IMR-90 (cell line): ENCODE data around the gene MROH8. TPM values are rescaled to one million over a fixed set of nuclear protein-coding genes. Genes with fewer than 3 reads are reported as not detected.

ENCODE experiments used
- ATAC-seq: fragments of 200-7000 bp; cut with Tn5 transposase; 2 replicates; pipeline ENCODE4 v1.9.1; 2020; ENCODE audit warnings: low read depth, mild to moderate bottlenecking, moderate library complexity
- BruUV-seq: library from RNA; stranded (reverse); fragments of 400-500 nt; replicated peaks from 2 replicates; lab custom pipeline; 2021; lab: Mats Ljungman, UMichigan
- CTCF ChIA-PET: fragments of 300-600 bp; formaldehyde crosslinking; extraction: SDS; loops from one replicate; lab custom pipeline; 2021; ENCODE audit warnings: antibody characterized with exemption; lab: Yijun Ruan, JAX
- POLR2A ChIA-PET: fragments of 300-600 bp; sonication (Branson Sonifier 250); formaldehyde crosslinking; loops from one replicate; lab custom pipeline; 2022; ENCODE audit warnings: antibody characterized with exemption; ENCODE audit not compliant: unreplicated experiment; lab: Charles Lee
- DNase-seq: peaks from one replicate; pipeline ENCODE4 v3.0.0; 2013
- H2AFZ ChIP-seq: replicated peaks from 2 replicates; pipeline ENCODE3; 2013; ENCODE audit warnings: low read length, mild to moderate bottlenecking; ENCODE audit not compliant: poor library complexity
- H2AK5ac ChIP-seq: 2 replicates; pipeline ENCODE4 v1.6.1; 2013; ENCODE audit warnings: low read depth, low read length, inconsistent platforms
- H2AK9ac ChIP-seq: replicated peaks from 2 replicates; pipeline ENCODE3; 2013; ENCODE audit warnings: mild to moderate bottlenecking, low read depth, low read length, moderate library complexity; ENCODE audit not compliant: poor library complexity
- H2BK120ac ChIP-seq: 2 replicates; pipeline ENCODE4 v1.6.1; 2013; ENCODE audit warnings: low read depth, low read length, inconsistent platforms
- H2BK15ac ChIP-seq: 3 replicates; pipeline ENCODE4 v1.6.1; 2013; ENCODE audit warnings: low read depth, low read length, inconsistent platforms
- H2BK20ac ChIP-seq: 2 replicates; pipeline ENCODE4 v1.6.1; 2013; ENCODE audit warnings: low read depth, mild to moderate bottlenecking, inconsistent platforms, low read length, moderate library complexity
- H2BK5ac ChIP-seq: 2 replicates; pipeline ENCODE4 v1.6.1; 2013; ENCODE audit warnings: mild to moderate bottlenecking, low read depth, low read length, inconsistent platforms; ENCODE audit not compliant: poor library complexity, severe bottlenecking
- H3K14ac ChIP-seq: replicated peaks from 2 replicates; pipeline ENCODE4 v1.6.1; 2013; ENCODE audit warnings: low read depth, low read length, inconsistent platforms
- H3K18ac ChIP-seq: 2 replicates; pipeline ENCODE4 v1.6.1; 2013; ENCODE audit warnings: low read depth, low read length, control low read depth
- H3K23ac ChIP-seq: 2 replicates; pipeline ENCODE4 v1.6.1; 2013; ENCODE audit warnings: low read depth, low read length, inconsistent platforms
- H3K27ac ChIP-seq: 2 replicates; pipeline ENCODE4 v1.5.1; 2013; ENCODE audit warnings: mild to moderate bottlenecking, control low read depth, low read length; ENCODE audit not compliant: insufficient read depth
- H3K27me3 ChIP-seq: 2 replicates; pipeline ENCODE4 v1.6.1; 2013; ENCODE audit warnings: low read length; ENCODE audit not compliant: control insufficient read depth, insufficient read depth
- H3K36me3 ChIP-seq: 2 replicates; pipeline ENCODE4 v1.6.1; 2013; ENCODE audit warnings: low read length, mixed read lengths; ENCODE audit not compliant: control insufficient read depth, insufficient read depth
- H3K4ac ChIP-seq: 2 replicates; pipeline ENCODE4 v1.6.1; 2013; ENCODE audit warnings: low read depth, low read length, inconsistent platforms
- H3K4me1 ChIP-seq: 2 replicates; pipeline ENCODE4 v1.6.1; 2013; ENCODE audit warnings: low read length, mixed read lengths; ENCODE audit not compliant: control insufficient read depth, insufficient read depth
- H3K4me2 ChIP-seq: 2 replicates; pipeline ENCODE4 v1.6.1; 2013; ENCODE audit warnings: low read depth, mild to moderate bottlenecking, control low read depth, low read length, moderate library complexity
- H3K4me3 ChIP-seq: 2 replicates; pipeline ENCODE4 v1.5.1; 2013; ENCODE audit warnings: low read depth, mild to moderate bottlenecking, control low read depth, low read length, moderate library complexity; ENCODE audit not compliant: insufficient read depth
- H3K56ac ChIP-seq: 2 replicates; pipeline ENCODE4 v1.6.1; 2013; ENCODE audit warnings: low read length, inconsistent platforms; ENCODE audit not compliant: insufficient read depth; ENCODE audit errors: extremely low read depth
- H3K79me1 ChIP-seq, 2 experiments: 2 replicates each; pipeline ENCODE4 v1.6.1; 2013; ENCODE audit warnings: low read length in 2 of 2, inconsistent platforms in 1 of 2, low read depth in 1 of 2
- H3K9ac ChIP-seq: 2 replicates; pipeline ENCODE4 v1.6.1; 2013; ENCODE audit warnings: low read depth, low read length, control low read depth
- H3K9me1 ChIP-seq: 2 replicates; pipeline ENCODE4 v1.6.1; 2013; ENCODE audit warnings: low read length, inconsistent platforms; ENCODE audit not compliant: insufficient read depth
- H3K9me3 ChIP-seq: 2 replicates; pipeline ENCODE4 v1.6.1; 2013; ENCODE audit warnings: low read length; ENCODE audit not compliant: control insufficient read depth, insufficient read depth
- H4K20me1 ChIP-seq: 2 replicates; pipeline ENCODE4 v1.6.1; 2013; ENCODE audit warnings: low read length, inconsistent platforms; ENCODE audit not compliant: insufficient read depth
- H4K5ac ChIP-seq: 2 replicates; pipeline ENCODE4 v1.6.1; 2013; ENCODE audit warnings: mild to moderate bottlenecking, low read depth, low read length, control low read depth
- H4K8ac ChIP-seq, 2 experiments: 2 replicates each; pipeline ENCODE4 v1.6.1; 2013; ENCODE audit warnings: low read depth in 2 of 2, low read length in 2 of 2, control low read depth in 1 of 2, inconsistent platforms in 1 of 2
- H4K91ac ChIP-seq: 2 replicates; pipeline ENCODE4 v1.6.1; 2013; ENCODE audit warnings: low read depth, low read length, inconsistent platforms; ENCODE audit not compliant: insufficient read depth
- CEBPB ChIP-seq: IDR thresholded peaks from 2 replicates; pipeline ENCODE4 v1.6.1; 2012; ENCODE audit warnings: low read depth, low read length, improper control_type of control experiment
- USF2 ChIP-seq: fragments of 150-350 bp; IDR thresholded peaks from 2 replicates; pipeline ENCODE4 v1.6.1; 2017; ENCODE audit warnings: mild to moderate bottlenecking, antibody characterized with exemption, low read length, low read depth
- WGBS, 2 experiments: methylation state at CpG; one replicate each; pipeline versions ENCODE4 v1.1.5 to v1.1.7; 2013; ENCODE audit warnings: missing lambda C conversion rate in 2 of 2; ENCODE audit not compliant: insufficient read length in 1 of 2; ENCODE audit errors: extremely low coverage in 2 of 2; 5-methylcytosine and 5-hydroxymethylcytosine counted together
- dilution Hi-C: fragments of 300-500 bp; cut with HindIII; formaldehyde crosslinking; loops from one replicate; pipeline ENCODE4 v1.14.3; 2018; ENCODE audit warnings: low sequenced_read_pairs; ENCODE audit not compliant: unreplicated experiment
- in situ Hi-C: fragments of 300-500 bp; cut with MboI; formaldehyde crosslinking; loops from 3 replicates; pipeline ENCODE4 v1.14.3; 2019; ENCODE audit warnings: low sequenced_read_pairs, inconsistent platforms, mixed read lengths
- intact Hi-C: fragments of 100-400 bp; cut with micrococcal nuclease; formaldehyde crosslinking; loops from 2 replicates; pipeline ENCODE4 v1.10.0; 2022
- polyA plus RNA-seq, 3 experiments: library from polyadenylated mRNA; depleted of rRNA; stranded (reverse); fragments of >200 nt; gene quantifications; 2 replicates each; pipeline ENCODE4 v1.2.3, GENCODE V29; 2012; ENCODE audit warnings: low replicate concordance in 1 of 3
- total RNA-seq: library from RNA; depleted of rRNA; stranded (reverse); fragments of >200 nt; gene quantifications from 2 replicates; pipeline ENCODE4 v1.2.3, GENCODE V29; 2012

MROH8 gene
- total and polyA plus RNA-seq, 2 of the 4 experiments (the other 2 are of a cell fraction) = 1.3 to 1.8 TPM

DNA sequence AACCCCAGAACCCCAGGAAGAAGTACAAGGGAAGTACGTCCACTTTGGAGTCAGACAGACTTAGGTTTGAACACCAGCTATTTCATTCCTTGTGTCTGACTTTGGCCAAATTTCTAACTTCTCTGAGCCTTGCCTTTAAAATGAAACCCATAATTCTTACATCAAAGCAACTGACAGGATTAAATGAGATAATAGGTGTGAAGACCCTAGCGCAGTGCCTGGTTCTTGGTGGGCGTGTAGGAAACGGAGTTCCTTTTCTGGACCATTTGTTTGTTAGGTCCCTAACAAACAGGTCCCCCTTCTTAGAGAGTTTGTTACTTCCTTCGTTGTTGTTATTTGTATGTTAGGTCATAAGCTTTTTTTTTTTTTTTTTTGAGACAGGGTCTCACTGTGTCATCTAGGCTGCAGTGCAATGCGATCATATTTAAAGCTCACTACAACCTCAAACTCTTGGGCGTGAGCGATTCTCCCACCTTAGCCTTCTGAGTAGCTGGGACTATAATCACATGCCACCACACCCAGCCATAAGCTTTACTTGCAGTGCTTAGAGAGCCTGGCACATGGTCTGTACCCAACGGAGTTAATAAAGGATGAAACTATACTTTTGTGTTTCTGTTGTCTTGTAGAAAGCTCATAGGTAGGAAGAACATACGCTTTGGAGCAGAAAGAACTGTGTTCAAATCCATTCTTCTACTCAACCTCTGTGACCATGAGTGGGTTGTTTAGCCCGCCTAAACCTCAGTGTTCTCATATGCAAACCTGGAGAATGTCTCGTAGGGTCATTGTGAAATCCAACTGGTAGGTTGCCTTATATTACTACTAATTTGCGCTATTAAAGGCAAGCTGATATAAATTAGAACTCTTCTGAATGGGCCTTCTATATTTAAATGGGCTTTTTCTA lies 21.8 kb upstream of the MROH8 start:
- Histone ChIP-seq H3K23ac (no peak overlapping the region), H3K4me2 (no peak overlapping the region), H3K27ac (no peak overlapping the region), H4K20me1 (peaks cover 50% of the 10 kb centered on the region), H3K4me1 (peaks cover 3% of the 10 kb centered on the region), H3K27me3 (no peaks in the 10 kb centered on the region), H3K9ac (no peak overlapping the region), H2AK9ac (no peak overlapping the region), H3K18ac (peak overlapping the region; percentile 20; the same call in 1 of the 2 replicates), H2BK15ac (peak overlapping the region; percentile 55; the same call in 1 of the 3 replicates), H3K4ac (peak overlapping the region; percentile 62), H4K8ac (0 out of 4 replicates have a peak overlapping the region, but pooled peaks of 1 of the 2 experiments have one; percentile 15), H4K91ac (peak overlapping the region; percentile 72), H3K9me3 (no peaks in the 10 kb centered on the region), H3K9me1 (peaks cover 30% of the 10 kb centered on the region), H3K56ac (peak overlapping the region; percentile 22; the same call in 1 of the 2 replicates), H2BK20ac (peak overlapping the region; percentile 67), H4K5ac (no peak overlapping the region; the same call in 1 of the 2 replicates), H3K4me3 (no peak overlapping the region), H3K36me3 (peaks cover 40% of the 10 kb centered on the region), H2AK5ac (peak overlapping the region; percentile 74; the same call in 1 of the 2 replicates), H2BK5ac (no peak overlapping the region), H3K79me1 (peaks cover 58 to 72% of the 10 kb centered on the region in 2 experiments), H2BK120ac (peak overlapping the region; percentile 63), H2AFZ (no peak overlapping the region), H3K14ac (peak overlapping the region; percentile 34; the same call in 1 of the 2 replicates)
- BruUV-seq = no TSS peak
- ChIA-PET POLR2A (no interaction called here), CTCF (no interaction called here)
- no peak for DNase-seq
- intact Hi-C loops (no loop called here), dilution Hi-C loops (no loop called here), in situ Hi-C loops (loop anchor here (10.0 kb wide), 1 partner anchor 184 kb away; no protein-coding TSS in a partner anchor)
- ATAC-seq = no peak
- WGBS, 2 experiments = no CpG with 5 or more reads among the region's 13 CpGs
- no peak for TF ChIP-seq USF2
- TF ChIP-seq CEBPB = peak; percentile 61
